ENCODE results near the gene ZMYM1.

Gene ZMYM1

DNA sequence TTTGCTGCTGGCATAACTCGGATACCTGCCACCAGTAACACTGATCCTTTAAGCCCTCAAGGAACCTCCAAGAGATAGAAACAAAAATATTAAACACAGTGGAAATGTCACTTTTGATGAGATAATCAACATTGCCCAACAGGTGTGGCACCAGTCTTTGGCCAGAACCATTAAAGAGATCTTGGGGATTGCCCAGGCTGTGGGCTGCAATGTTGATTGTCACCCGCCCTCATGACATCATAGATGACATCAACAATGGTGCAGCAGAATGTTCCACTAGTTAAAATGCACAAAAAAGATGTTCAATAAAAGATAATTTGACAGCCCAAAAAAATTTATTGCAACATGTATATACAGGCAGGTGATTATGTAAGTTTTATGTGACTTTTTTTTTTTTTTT is 20.2 kb upstream of the ZMYM1 start:
- TF ChIP-seq, protein P1, sequence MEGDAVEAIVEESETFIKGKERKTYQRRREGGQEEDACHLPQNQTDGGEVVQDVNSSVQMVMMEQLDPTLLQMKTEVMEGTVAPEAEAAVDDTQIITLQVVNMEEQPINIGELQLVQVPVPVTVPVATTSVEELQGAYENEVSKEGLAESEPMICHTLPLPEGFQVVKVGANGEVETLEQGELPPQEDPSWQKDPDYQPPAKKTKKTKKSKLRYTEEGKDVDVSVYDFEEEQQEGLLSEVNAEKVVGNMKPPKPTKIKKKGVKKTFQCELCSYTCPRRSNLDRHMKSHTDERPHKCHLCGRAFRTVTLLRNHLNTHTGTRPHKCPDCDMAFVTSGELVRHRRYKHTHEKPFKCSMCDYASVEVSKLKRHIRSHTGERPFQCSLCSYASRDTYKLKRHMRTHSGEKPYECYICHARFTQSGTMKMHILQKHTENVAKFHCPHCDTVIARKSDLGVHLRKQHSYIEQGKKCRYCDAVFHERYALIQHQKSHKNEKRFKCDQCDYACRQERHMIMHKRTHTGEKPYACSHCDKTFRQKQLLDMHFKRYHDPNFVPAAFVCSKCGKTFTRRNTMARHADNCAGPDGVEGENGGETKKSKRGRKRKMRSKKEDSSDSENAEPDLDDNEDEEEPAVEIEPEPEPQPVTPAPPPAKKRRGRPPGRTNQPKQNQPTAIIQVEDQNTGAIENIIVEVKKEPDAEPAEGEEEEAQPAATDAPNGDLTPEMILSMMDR (IDR thresholded peaks at IDR 0.05) = no peak

DNA sequence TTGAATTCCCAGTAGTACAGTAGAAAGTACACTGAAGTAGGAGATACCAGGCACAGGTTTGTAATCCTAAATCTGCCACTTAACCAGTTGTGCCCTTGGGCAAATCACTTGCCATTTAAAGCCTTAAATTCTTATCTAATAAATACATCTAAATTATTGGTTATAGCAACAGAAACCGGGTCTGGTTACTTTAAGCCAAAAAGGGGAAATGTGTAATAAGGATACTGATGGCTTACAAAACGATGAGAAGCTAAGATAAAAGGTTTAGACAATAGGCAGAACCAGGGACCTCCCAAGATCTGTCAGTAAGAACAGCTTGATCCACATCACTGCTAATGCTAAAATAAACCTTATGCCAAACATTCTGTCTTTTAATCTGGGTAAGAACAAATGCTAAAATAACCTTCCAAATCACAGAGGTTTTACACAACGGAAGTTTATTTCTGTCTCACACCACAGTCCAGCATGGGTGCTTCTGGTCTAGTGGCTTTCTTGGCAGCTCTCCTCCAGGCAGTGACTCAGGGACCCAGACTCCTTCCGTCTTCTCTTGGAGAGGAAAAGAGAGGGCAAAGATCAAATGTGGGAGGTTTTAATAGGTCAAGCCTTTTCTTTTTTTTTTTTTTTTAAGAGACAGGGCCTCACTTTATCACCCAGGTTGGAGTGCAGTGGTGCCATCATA is 16.5 kb upstream of the ZMYM1 start:
- TF ChIP-seq, protein P1 (IDR thresholded peaks at IDR 0.05) = no peak

DNA sequence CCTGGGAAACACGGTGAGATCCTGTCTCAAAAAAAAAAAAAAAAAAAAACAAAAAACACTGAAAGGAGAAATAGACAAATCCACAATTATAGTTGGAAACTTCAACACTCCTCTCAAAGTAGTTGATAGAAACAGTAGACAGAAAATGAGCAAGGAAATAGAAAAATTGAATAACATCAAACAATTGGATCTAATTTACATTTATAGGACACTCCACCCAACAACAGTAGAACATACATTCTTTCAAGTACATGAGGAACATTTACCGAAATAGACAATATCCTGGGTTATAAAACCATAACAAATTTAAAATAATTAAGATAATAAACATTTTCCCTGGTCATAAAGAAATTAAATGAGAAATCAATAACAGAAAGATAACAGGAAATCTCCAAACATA is 14.9 kb upstream of the ZMYM1 start:
- TF ChIP-seq, protein P1 (IDR thresholded peaks at IDR 0.05) = no peak

DNA sequence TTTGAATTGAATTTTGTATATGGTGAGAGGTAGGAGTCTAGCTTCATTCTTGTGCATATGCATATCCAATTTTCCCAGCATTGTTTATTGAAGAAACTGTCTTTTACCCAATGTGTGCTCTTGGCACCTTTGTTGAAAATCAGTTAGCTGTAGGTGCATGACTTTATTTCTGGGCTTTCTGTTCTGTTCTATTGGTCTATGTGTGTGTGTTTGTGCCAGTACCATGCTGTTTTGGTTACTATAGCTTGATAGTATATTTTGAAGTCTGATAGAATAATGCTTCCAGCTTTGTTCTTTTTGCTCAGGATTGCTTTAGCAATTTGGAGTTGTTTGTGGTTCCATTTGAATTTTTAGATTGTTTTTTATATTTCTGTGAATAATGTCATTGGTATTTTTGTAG is 9.4 kb upstream of the ZMYM1 start:
- TF ChIP-seq, protein P1 (IDR thresholded peaks at IDR 0.05) = no peak

DNA sequence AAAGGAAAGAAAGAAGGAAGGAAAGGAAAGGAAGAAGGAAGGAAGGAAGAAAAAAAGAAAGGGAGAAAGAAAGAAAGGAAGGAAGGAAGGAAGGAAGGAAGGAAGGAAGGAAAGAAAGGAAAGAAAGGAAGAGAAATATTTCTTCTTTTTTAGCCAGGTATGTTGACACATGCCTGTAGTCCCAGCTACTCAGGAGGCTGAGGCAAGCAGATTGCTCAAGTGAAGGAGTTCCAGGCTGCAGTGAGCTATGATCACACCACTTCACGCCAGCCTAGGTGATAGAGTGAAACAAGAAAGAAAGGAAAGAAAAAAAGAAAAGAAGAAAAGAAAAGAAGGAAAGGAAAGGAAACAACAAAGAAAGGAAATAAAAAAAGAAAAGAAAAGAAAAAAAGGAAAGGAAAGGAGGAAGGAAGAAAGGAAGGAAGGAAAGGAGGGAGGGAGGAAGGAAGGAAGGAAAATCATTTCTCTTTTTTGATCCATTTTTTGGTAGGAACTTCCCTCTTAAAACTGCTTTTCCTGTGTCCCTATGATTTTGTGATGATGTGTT is 5.8 kb upstream of the ZMYM1 start:
- TF ChIP-seq, protein P1 (IDR thresholded peaks at IDR 0.05) = no peak

DNA sequence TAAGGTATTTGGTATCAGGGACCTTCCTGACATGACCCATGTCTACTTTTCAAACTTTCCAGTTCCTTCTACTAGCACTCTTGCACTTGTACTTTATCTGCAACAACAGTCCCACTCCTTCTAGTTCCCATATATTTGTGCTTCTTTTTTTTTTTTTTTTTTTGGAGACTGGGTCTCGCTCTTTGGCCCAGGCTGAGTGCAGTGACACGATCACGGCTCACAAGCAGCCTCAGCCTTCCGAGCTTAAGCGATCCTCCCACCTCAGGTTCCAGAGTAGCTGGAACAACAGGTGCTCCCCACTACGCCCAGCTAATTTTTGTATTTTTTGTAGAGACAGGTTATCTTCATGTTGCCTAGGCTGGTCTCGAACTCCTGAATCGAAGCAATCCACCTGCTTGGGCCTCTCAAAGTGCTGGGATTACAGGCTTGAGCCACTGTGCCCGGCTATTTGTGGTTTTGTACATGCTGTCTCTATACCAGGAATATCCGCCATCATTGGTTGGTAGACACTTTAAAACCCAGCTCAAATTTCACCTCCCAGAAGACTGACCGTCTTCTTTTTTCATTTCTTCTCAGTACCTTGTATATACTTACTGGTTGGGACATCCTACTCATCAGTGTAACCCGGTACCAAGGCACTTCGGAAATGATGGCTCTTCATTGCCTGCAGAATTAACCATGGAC is 1.1 kb downstream of the ZMYM1 start:
- TF ChIP-seq, protein P1 (IDR thresholded peaks at IDR 0.05) = no peak

DNA sequence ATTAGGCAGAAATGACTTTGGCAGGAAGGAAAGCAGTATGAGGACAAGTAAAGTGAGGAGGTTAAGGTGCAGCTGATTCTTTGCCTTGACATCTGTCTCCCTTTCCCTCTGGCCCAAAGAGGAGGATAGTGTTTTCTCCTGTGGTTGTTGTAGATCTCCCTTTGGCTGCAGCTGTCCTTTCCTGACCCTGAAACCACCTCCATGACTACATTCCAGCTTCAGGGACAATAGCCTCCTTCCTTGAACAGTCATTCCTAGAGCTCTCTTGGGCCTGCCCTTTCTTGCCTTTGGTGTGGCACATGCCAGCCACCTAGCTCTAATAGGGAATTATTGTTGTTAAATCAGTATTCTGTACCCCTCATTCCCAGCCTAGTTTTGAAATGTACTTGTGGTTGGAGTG is 6.2 kb downstream of the ZMYM1 start:
- TF ChIP-seq, protein P1 (IDR thresholded peaks at IDR 0.05) = no peak
